Measurements from ENCODE around the gene FBXO39. TPM values are rescaled to one million over a fixed set of nuclear protein-coding genes. Genes with fewer than 3 reads are reported as not detected.

The FBXO39 gene
- total RNA-seq, 1 donor from 2014 or later = 6.4 TPM

Other genes starting within 250 kb of the FBXO39 start
- gene PITPNM3, start 219.7 kb upstream of the FBXO39 start, total RNA-seq = 0.83 and 1.0 TPM in 2 replicates
- gene KIAA0753, start 135.5 kb upstream of the FBXO39 start, total RNA-seq = 19.6 and 22.4 TPM in 2 replicates
- gene TXNDC17, start 135.2 kb upstream of the FBXO39 start, total RNA-seq = 70.8 and 75.7 TPM in 2 replicates
- gene MED31, start 124.6 kb upstream of the FBXO39 start, total RNA-seq = 19.1 and 23.7 TPM in 2 replicates
- gene C17orf100, start 124.5 kb upstream of the FBXO39 start, total RNA-seq = 2.0 and 2.3 TPM in 2 replicates
- gene SLC13A5, start 62.8 kb upstream of the FBXO39 start, total RNA-seq = not detected in 2 replicates
- gene XAF1, start 20.2 kb upstream of the FBXO39 start, total RNA-seq = 432 and 434 TPM in 2 replicates
- not detected in 2 replicates for gene TEKT1, start 55.5 kb downstream of the FBXO39 start, total RNA-seq
- gene ALOX12, start 219.8 kb downstream of the FBXO39 start, total RNA-seq = not detected in 2 replicates
- 220 and 236 TPM in 2 replicates for gene RNASEK, start 236.4 kb downstream of the FBXO39 start, total RNA-seq
- gene BCL6B, start 246.8 kb downstream of the FBXO39 start, total RNA-seq = 2.2 and 2.5 TPM in 2 replicates